Mucosa of descending colon (tissue), 3 donors: ENCODE data around the gene GPC4. TPM values are rescaled to one million over a fixed set of nuclear protein-coding genes. Genes with fewer than 3 reads are reported as not detected.
A peak's percentile ranks its signal among the peaks of the same experiment; 100 is the strongest.

ENCODE experiments used
- ATAC-seq: fragments of 200-7000 bp; cut with Tn5 transposase; one replicate; pipeline ENCODE4 v1.9.1; 2020; ENCODE audit warnings: mild to moderate bottlenecking, moderate library complexity
- DNase-seq, 3 donors: peaks; one replicate each; pipeline ENCODE4 v3.0.0-alpha.2; 2020
- H3K36me3 ChIP-seq: fragments of 200-600 bp; one replicate; pipeline ENCODE4 v1.8.0; 2021; ENCODE audit warnings: low read depth, mild to moderate bottlenecking
- H3K4me1 ChIP-seq: fragments of 200-600 bp; one replicate; pipeline ENCODE4 v1.8.0; 2021; ENCODE audit warnings: low read depth, mild to moderate bottlenecking
- H3K4me3 ChIP-seq: fragments of 200-600 bp; one replicate; pipeline ENCODE4 v1.8.0; 2021; ENCODE audit warnings: mild to moderate bottlenecking
- H3K9me3 ChIP-seq: fragments of 200-600 bp; one replicate; pipeline ENCODE4 v1.8.0; 2021; ENCODE audit warnings: mild to moderate bottlenecking
- CTCF ChIP-seq: fragments of 200-600 bp; IDR thresholded peaks from one replicate; pipeline ENCODE4 v1.8.0; 2022; ENCODE audit warnings: antibody characterized with exemption, mild to moderate bottlenecking
- intact Hi-C, 2 donors: fragments of 100-400 bp; cut with DNase I in 1 of 2; cut with micrococcal nuclease in 1 of 2; formaldehyde crosslinking; loops; one replicate each; pipeline versions ENCODE4 v1.11.0 to v1.11.1; 2022; cut with DNase I, micrococcal nuclease
- total RNA-seq, 3 donors: library from RNA; stranded (reverse); fragmentation: NEBNext Ultra II Directional in 2 of 3; extraction: Animal tissue kit (Norgen Biotek cat#: 25700) in 2 of 3; gene quantifications; one replicate each; pipeline versions ENCODE4 v1.2.1 to v1.2.4, GENCODE V29; 2021 to 2023
- donor health status: DM: no; HTN: no; CAD: no; lungs with moderate emphysema.
- donor health status: DM: no; HTN: no; CAD: no.
- donor health status: DM: no; HTN: yes; CAD: no.

The GPC4 gene
- total RNA-seq, 3 donors from 2014 or later = 12.7 to 33.5 (median 18.4) TPM

GRCh38 chrX:133365871-133366611 lies 49.2 kb downstream of the GPC4 start:
- Histone ChIP-seq H3K4me3 (no peak overlapping the region), H3K9me3 (no peaks in the 10 kb centered on the region), H3K4me1 (no peaks in the 10 kb centered on the region), H3K36me3 (no peaks in the 10 kb centered on the region)
- intact Hi-C loops = no loop called here
- no peak for TF ChIP-seq CTCF
- ATAC-seq (peak; percentile 12), DNase-seq (no peak)

DNA sequence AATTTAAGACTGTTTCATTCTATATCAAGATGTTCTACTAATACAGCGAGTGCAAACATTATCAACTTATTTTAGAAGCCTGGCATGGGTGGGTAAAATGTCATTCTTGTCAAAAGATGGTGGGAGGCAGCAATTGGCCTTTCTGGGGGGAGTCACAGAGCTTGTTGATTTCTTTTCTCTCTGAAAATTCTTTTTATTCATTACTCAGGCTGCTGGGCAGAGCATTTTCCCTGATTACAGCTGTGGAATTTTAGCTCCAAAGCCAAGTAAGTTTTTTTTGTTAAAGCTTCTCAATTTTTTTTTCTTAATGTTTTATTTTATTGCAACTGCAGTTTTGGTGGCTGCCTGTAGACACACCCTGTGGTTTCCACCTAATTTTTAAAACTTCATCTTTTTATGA lies 50.4 kb downstream of the GPC4 start:
- no peak for TF ChIP-seq CTCF
- Histone ChIP-seq H3K9me3 (no peaks in the 10 kb centered on the region), H3K4me3 (no peak overlapping the region), H3K4me1 (no peaks in the 10 kb centered on the region), H3K36me3 (no peaks in the 10 kb centered on the region)
- intact Hi-C loops = no loop called here
- DNase-seq (no peak), ATAC-seq (no peak)

DNA sequence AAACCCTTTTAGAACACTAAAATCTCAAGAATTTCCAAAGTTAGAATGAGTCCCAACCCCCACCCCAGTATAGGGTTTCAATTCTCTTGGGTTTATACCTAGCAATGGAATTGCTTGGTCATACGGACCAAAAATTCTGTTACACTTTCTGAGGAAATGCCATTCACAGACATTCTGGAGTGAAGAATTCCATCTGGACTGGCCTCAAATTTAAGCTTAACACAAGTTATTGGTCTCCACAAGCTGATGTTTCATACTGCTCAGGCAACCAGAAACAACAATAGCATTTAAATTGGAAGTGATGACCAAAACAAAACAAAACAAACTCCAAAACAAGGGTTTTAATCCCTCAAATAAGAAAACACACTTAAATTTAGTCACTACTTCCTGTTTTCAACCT lies 51.1 kb downstream of the GPC4 start:
- intact Hi-C loops = no loop called here
- H3K9me3 ChIP-seq = no peaks in the 10 kb centered on the region
- no peaks in the 10 kb centered on the region for H3K4me1 ChIP-seq
- TF ChIP-seq CTCF = no peak
- no peak overlapping the region for H3K4me3 ChIP-seq
- no peaks in the 10 kb centered on the region for H3K36me3 ChIP-seq
- DNase-seq (no peak), ATAC-seq (no peak)

DNA sequence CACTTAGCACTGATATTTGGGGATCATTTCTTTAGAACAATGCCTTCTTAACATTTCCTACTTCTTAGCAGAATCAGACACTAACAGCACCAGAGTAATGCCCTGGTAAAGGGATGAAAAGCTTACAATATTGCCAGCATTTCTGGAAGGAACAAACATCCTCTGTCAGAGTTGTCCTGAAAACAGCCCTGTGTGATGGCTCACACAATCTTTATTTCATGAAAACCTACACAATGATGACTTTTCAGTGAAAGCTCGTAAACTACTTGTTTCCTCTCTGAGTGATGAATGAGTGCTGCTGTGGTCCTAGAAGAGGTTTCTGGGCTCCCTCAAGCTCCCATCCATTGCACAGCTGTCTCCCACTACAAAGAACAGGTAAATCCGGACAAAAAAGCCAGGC lies 52.8 kb downstream of the GPC4 start:
- DNase-seq (no peak), ATAC-seq (no peak)
- intact Hi-C loops = no loop called here
- TF ChIP-seq CTCF = no peak
- Histone ChIP-seq H3K4me1 (no peaks in the 10 kb centered on the region), H3K36me3 (no peaks in the 10 kb centered on the region), H3K9me3 (no peaks in the 10 kb centered on the region), H3K4me3 (no peak overlapping the region)

DNA sequence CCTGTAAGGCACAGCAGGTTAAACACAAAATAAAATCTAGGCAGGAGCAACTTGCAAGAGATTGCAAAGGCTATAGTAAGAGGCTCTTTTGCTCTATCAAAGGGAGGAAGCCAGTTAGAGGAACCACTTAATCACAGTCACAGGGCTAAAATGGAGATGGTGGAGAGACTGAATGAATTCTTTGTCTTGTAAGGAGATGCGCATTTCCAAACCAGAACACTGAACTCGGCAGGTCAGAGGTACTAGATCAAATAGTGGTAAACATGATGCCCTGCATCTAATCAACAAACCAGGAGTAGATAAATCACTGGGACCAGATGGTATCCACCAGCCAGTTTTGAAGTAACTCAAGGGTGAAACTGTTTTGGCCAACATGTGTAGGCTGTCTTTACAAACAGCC lies 55.8 kb downstream of the GPC4 start:
- Histone ChIP-seq H3K4me3 (no peak overlapping the region), H3K4me1 (no peaks in the 10 kb centered on the region), H3K36me3 (no peaks in the 10 kb centered on the region), H3K9me3 (no peaks in the 10 kb centered on the region)
- intact Hi-C loops = no loop called here
- TF ChIP-seq CTCF = no peak
- DNase-seq (no peak), ATAC-seq (no peak)

- ATAC-seq (no peak), DNase-seq (no peak)
- intact Hi-C loops = no loop called here
- no peaks in the 10 kb centered on the region for H3K9me3 ChIP-seq
- no peak overlapping the region for H3K4me3 ChIP-seq
- H3K36me3 ChIP-seq = no peaks in the 10 kb centered on the region
- no peaks in the 10 kb centered on the region for H3K4me1 ChIP-seq
- no peak for TF ChIP-seq CTCF
These were observed 62.1 kb downstream of the GPC4 start for GRCh38 chrX:133353233-133353632.
